ENCODE measurements around the gene BIRC3.

- no peak for TF ChIP-seq CTCF (IDR thresholded peaks at IDR 0.05; ENCODE audit: poor library complexity, severe bottlenecking)
- TF ChIP-seq POLR2AphosphoS5 (IDR thresholded peaks at IDR 0.05) = no peak
- no peak for TF ChIP-seq RAD21 (conservative IDR thresholded peaks at IDR 0.05)
These were observed 26.5 kb downstream of the BIRC3 start for GRCh38 chr11:102343809-102344208.

Measured in neural cell (in vitro differentiated cells).